ENCODE results near the gene ARHGAP6. TPM values are rescaled to one million over a fixed set of nuclear protein-coding genes. Genes with fewer than 3 reads are reported as not detected.

Gene ARHGAP6
- total and polyA plus RNA-seq, 9 of the 15 experiments (the other 6 are each of a cell fraction or from before 2014, with no cell fraction given), result 12.5 to 63.6 (median 41.8) TPM

GRCh38 chrX:11109968-11110367 lies 555.8 kb downstream of the ARHGAP6 start:
- no peak for ATAC-seq
- ChIA-PET CTCF (ENCODE audit: low intra/inter-chr PET ratio) (no interaction called here), POLR2A (no interaction called here)
- WGBS (ENCODE audit: insufficient coverage, low coverage, missing lambda C conversion rate), result 95% methylated on average over 2 of the region's 2 CpGs
- FAIRE-seq, result no peak
- H4K20me1 ChIP-seq (replicated peaks; ENCODE audit: control insufficient read depth, insufficient read depth, low read length), result peaks cover 5% of the 10 kb centered on the region; the same call in 1 of the 2 replicates
- intact Hi-C loops (cut with micrococcal nuclease), result loop anchor here (10.0 kb wide), 2 partner anchors 495 to 915 kb away; no protein-coding TSS in a partner anchor
- H3K79me2 ChIP-seq (ENCODE audit: control insufficient read depth, insufficient read depth, low read length), result peaks cover 44% of the 10 kb centered on the region
- H3K9ac ChIP-seq (ENCODE audit: insufficient read depth in 1 of 2, low read depth in 2 of 2, low read length in 2 of 2), result peak overlapping the region; percentile 69 to 96; a peak in 3 of 4 replicates
- peaks cover 3% of the 10 kb centered on the region; the same call in 1 of the 2 replicates for H3K9me3 ChIP-seq (replicated peaks; ENCODE audit: control insufficient read depth, insufficient read depth, low read depth, low read length)
- no TSS peak for BruUV-seq (replicated peaks)
- peak overlapping the region; percentile 83 for H2AFZ ChIP-seq (ENCODE audit: low read depth, low read length)
- no peak for DNase-seq (ENCODE audit: extremely low read depth in 1 of 4, low spot score in 3 of 4)
- no peaks in the 10 kb centered on the region for H3K9me1 ChIP-seq (ENCODE audit: control insufficient read depth, insufficient read depth, low read length)
- TF ChIP-seq FOSL1 (tag; conservative IDR thresholded peaks at IDR 0.05) (no peak), EHMT2 (IDR thresholded peaks at IDR 0.05) (peak; percentile 62; the same call in 1 of the 2 replicates), HDAC8 (tag; IDR thresholded peaks at IDR 0.05) (no peak), CC2D1A (IDR thresholded peaks at IDR 0.05) (peak; percentile 63; the same call in 1 of the 2 replicates), CHAMP1 (IDR thresholded peaks at IDR 0.05) (peak; percentile 79), AFF1 (IDR thresholded peaks at IDR 0.05; ENCODE audit: low read depth in 1 of 2, partially characterized antibody in 2 of 2) (peak in 1 of 2 experiments; percentile 94), CTBP1 (IDR thresholded peaks at IDR 0.05; ENCODE audit: borderline replicate concordance) (no peak), ATF4 (CRISPR knock-in tag; IDR thresholded peaks at IDR 0.05) (no peak), NKRF (IDR thresholded peaks at IDR 0.05; ENCODE audit: borderline replicate concordance) (0 out of 2 replicates have a peak, but pooled peaks have one; percentile 39), ARNT (IDR thresholded peaks at IDR 0.05) (peak in 1 of 2 experiments; percentile 61; a peak in 1 of 4 replicates)
- peaks cover 4 to 6% of the 10 kb centered on the region in 2 experiments; a peak in 3 of 5 replicates for H3K4me1 ChIP-seq (replicated peaks in 1 of 2; ENCODE audit: control insufficient read depth in 2 of 2, insufficient read depth in 2 of 2, low read length in 2 of 2)
- H3K27ac ChIP-seq (ENCODE audit: extremely low read depth, low read depth, low read length), result no peak overlapping the region
- H3K4me2 ChIP-seq (ENCODE audit: insufficient read depth, low read length), result peak overlapping the region; percentile 88
- peaks cover 28% of the 10 kb centered on the region for H3K36me3 ChIP-seq (ENCODE audit: control insufficient read depth, insufficient read depth, low read length)
- in situ Hi-C loops (cut with MboI), result no loop called here
- H3K4me3 ChIP-seq, result peak overlapping the region; percentile 90
- no peaks in the 10 kb centered on the region for H3K27me3 ChIP-seq (ENCODE audit: control insufficient read depth in 2 of 2, insufficient read depth in 2 of 2, low read length in 2 of 2)
